Fibroblast of skin of right biceps (primary cell): Measurements from ENCODE around the gene SPRR2A.
"Not testable (repeated sequence)": the region's sequence is repeated elsewhere in the genome, so short reads cannot be mapped to it uniquely, and the experiment has no call there.

Experiments used
- DNase-seq: peaks from one replicate; pipeline ENCODE4 v3.0.0-alpha.2; 2013

The SPRR2A gene

GRCh38 chr1:153057375-153057774 lies at the start of gene SPRR2A:
TSS of gene SPRR2A (minus strand) at chr1:153057512. CDS start at chr1:153056735, 777 bp downstream.
- no peak for DNase-seq

- peak; percentile 37 for DNase-seq
Observed at GRCh38 chr1:153100245-153100644, 42.9 kb upstream of the SPRR2A start.

GRCh38 chr1:153099461-153100045 lies 42.2 kb upstream of the SPRR2A start:
- no peak for DNase-seq

DNA sequence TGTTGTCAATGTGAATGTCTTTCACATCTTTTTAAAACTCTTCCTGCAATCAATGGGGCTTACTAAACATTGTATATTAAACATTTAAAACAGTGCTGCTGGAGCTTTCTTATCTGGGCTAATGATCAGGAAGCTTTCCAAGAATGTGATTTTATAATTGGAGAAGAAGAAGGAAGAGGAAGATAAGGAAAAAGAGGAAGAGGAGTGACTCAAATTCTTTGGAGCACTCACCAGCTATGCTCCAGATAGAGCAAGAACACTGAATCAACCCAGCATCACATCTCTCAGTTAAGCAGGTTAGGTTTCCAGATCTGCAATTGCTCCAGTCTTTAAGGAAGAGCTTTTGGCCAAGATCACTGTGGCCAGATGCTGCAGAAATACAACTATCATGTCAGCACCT lies 38.5 kb upstream of the SPRR2A start:
- DNase-seq: no peak

GRCh38 chr1:153094426-153094825 lies 37.1 kb upstream of the SPRR2A start, which contains the start of gene SPRR2E:
TSS of gene SPRR2E (minus strand) at chr1:153094526. CDS start at chr1:153093751, 775 bp downstream.
- DNase-seq: no peak

DNA sequence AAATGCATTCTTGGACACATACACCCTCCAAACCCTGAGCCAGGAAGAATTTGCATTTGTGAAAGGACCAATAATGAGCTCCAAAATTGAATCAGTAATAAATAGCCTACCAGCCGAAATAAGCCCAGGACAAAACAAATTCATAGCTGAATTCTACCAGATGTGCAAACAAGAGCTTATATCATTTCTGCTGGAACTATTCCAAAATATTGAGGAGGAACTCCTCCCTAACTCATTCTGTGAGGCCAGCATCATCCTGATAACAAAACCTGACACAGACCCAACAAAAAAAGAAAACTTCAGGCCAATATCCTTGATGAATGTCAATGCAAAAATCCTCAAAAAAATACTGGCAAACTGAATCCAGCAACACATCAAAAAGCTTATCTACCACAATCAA lies 30.3 kb upstream of the SPRR2A start:
- DNase-seq: no peak

- no peak for DNase-seq
Observed at GRCh38 chr1:153081736-153082135, 24.4 kb upstream of the SPRR2A start.

DNA sequence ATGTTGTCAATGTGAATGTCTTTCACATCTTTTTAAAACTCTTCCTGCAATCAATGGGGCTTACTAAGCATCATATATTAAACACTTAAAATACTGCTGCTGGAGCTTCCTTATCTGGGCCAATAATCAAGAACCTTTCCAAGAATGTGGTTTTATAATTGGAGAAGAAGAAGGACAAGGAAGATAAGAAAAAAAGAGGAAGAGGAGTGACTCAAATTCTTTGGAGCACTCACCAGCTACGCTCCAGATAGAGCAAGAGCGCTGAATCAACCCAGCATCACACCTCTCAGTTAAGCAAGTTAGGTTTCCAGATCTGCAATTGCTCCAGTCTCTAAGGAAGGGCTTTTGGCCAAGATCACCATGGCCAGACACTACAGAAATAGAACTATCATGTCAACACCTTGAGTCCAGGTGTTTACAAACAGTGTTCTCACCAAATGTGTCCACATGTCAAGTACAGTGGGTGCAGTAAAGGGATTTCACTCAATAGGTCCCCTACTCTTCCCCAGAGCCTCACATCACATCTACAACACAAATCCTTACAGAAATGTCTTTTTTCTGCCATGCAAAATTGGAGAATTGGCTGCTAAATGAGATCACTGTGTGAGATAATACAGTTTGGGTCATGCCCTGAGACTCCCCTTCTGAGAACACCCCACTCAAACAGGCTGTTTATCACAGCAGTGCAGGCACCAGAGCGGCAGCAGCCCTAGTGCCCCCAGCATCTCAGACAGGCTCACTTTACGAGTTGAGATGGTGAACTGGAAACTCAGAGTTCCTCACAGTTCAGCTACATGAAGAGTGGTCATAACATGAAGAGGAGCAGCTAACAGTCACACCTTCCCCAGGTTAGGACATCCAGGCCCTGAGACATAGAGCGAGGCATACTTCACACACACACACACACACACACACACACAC lies 15.8 kb upstream of the SPRR2A start:
- no peak for DNase-seq

DNA sequence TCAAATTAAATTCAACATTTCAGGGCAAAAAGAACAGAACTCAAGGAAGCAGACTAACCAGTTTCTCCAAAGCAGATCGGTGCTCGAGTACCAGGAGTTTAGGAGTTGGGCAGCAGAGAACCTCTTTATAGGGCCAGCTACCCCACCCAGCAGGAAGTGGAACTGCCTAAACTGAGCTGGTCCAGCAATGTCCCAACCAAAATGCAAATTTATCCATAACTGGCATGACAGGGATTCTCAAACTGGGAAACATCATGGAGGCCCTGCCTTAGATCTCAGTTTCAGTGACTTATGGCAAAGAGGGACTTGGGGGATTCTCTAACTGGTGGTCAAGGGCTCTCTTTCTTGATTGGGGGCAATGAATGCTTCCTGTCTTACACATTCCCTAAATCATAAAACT lies 14.2 kb upstream of the SPRR2A start, which contains the start of gene SPRR2B:
SPRR2B (minus strand) TSS at position 101 of the 400 bp plus-strand sequence. CDS start 772 bp downstream, outside the sequence.
- DNase-seq: no peak

DNA sequence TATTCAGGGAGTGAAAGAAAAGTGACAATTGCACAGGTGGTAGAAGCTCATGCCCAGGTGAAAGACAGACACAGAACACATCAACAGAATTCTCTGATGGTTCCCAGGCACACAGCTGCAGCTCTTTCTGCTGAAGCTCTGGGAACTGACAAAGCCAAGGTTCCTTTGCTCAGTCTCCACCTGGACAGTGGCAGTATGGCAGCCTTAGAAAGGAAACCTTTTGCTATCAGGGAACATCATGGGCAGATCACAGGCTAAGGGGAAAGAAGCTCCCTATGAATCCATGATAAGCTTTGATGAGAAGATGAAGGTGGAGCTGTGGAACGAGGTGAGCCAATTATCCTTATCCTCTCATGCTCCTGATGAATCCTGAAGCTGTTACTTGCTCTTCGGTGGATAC lies 12.9 kb upstream of the SPRR2A start:
- DNase-seq: no peak

DNA sequence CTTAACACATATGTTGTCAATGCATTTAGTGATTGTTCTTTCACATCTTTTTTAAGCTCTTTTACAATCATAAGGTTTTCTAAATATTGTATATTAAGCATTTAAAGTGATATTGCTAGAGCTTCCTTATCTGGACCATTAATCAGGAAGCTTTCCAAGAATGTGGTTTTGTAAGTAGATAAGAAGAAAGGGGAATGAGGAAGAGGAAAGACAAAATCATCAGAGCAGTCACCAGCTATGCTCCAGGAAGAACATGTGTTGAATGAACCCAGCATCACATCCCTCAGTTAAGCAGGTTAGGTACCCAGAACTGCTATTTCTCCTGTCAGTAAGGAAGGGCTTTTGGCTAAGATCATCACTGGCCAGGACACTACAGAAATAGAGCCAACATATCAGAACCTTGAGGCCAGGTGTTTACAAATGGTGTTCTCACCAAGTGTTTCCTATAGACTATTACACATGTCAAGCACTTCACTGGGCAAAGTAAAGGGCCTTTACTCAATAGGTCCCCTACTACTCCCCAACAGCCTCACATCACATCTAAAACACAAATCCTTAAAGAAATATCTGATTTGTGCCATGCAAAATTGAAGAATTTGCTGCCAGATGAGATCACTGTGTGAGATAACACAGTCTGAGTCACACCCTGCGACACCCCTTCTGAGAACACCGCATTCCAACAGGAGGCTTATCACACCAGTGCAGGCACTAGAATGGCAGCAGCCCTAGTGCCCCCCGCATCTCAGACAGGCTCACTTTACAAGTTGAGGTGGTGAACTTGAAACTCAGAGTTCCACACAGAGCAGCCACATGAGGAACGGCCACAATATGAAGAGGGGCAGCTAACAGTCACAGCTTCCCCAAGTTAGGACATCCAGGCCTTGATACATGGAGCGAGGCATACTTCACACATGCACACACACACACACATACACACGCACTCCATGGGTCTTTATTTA lies 1.8 kb upstream of the SPRR2A start:
- DNase-seq: no peak

GRCh38 chr1:153058154-153058553 lies 842 bp upstream of the SPRR2A start:
- no peak for DNase-seq

DNA sequence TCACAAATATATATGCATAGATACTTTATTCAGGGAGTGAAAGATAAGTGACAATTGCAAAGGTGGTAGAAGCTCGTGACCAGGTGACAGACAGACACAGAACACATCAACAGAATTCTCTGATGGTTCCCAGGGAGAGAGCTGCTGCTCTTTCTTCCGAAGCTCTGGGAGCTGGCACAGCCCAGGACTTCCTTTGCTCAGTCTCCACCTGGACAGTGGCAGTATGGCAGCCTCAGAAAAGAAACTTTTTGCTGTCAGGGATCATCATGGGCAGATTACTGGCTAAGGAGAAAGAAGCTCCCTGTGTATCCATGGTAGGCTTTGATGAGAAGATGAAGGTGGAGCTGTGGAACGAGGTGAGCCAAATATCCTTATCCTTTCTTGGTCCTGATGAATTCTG lies 1.2 kb downstream of the SPRR2A start:
- not testable (repeated sequence) for DNase-seq

DNA sequence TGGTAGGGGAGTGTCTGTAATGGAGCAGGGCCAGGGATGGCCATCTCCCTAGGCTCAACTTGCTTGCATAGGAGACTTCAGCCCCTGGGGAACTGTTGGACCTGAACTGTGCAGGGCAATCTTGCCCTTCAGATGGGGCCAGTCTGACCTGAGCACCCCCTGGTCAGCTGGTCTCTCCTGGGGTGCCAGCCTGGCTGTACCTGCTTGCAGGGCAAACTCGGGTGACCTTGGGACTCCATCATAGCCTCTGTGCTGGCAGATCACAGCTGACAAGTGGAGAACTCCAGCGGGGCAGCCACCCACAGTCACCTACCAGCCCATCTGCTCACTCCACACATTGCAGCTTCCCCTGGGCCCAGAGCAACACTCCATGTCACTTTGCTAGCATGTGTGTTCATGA lies 8.1 kb downstream of the SPRR2A start:
- DNase-seq: no peak

DNA sequence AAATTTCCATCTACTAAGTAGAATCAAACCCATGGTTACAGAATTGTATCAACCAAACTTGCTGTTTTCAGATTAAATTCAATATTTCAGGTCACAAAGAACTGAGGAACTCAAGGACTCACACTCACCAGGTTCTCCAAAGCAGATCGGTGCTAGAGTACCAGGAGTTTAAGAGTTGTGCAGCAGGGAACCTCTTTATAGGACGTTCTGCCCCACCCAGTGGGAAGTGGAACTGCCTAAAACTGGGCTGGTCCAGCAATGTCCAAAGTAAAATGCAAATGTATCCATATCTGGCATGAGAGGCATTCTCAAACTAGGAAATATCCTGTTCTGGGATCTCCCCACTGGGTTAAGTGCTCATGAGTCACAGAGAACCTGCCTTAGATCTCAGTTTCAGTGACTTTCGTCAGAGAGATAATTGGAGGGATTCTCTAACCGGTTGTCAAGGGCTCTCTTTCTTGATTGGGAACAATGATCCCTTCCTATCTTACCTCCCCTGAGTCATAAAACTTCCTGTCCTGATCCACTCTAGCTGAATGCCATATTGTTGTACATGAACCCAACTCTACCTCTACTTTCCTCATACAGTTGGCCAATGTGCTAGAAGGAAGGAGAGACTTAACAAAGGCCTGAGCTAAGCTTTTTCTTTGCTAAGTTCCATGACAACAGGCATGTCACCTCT lies 16.2 kb downstream of the SPRR2A start, which contains the start of gene SPRR2D:
SPRR2D (minus strand) TSS at position 171 of the 682 bp plus-strand sequence. CDS start 774 bp downstream, outside the sequence.
- DNase-seq: no peak

DNA sequence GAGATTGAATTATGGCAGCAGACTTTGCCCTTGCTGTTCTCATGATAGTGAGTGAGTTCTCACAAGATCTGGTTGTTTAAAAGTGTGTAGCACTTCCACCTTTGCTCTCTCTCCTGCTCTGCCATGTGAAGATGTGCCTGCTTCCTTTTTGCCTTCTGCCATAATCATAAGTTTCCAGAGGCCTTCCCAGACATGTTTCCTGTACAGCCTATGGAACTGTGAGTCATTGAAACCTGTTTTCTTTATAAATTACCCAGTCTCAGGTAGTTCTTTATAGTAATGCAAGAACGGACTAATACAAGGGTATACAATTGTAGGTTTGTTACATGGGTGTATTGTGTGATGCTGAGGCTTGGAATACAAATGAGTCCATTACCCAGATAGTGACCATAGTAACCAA lies 22.1 kb downstream of the SPRR2A start:
- no peak for DNase-seq

DNA sequence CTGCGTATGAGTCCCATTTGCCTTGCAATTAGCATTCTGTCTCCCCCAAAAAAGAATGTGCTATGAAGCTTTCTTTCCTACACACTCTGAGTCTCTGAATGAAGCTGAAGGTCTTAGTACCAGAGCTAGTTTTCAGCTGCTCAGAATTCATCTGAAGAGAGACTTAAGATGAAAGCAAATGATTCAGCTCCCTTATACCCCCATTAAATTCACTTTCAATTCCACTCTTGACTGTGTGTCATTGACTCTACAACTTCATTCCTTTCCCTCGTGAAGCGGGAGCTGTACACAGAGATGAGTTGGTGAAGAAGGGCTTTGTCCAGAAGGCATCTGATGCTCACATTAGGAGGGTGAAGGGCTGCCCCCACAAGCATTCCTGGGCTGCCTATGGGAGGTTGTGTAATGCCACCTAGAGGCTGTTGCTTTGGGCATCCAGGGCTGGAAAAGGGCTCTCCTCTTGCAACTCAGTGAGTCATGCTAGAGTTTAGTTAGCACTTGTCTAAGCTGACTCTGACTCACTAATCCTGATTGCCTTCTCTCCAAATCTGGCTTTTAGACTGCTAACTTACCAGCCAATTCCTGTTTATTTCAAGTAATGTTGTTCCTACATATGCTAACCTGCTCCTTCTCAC lies 24.5 kb downstream of the SPRR2A start:
- peak; percentile 40 for DNase-seq

GRCh38 chr1:153032073-153032472 lies 25.2 kb downstream of the SPRR2A start:
- no peak for DNase-seq

DNA sequence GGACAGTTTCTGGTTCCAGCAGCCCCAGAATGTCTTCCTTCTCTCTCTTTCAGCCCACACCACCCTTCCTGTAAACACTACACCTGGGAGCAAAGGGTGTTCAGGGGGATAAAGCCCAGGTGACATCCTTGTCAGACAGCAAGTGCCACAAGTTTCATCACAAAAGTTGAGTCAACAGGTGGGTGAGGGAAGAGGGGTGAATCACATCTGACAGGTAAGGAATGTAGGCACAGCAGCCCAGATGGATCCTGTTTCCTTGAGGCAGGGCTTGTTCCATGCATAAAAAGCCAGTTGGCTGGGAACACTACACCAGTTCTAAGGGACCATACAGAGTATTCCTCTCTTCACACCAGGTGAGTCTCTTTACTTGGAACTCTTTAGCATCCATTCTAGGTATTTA lies 26.4 kb downstream of the SPRR2A start, which contains the start of gene SPRR1B:
SPRR1B (plus strand) TSS at position 309 of the 400 bp plus-strand sequence. CDS start 1,143 bp downstream, outside the sequence.
- no peak for DNase-seq

- no peak for DNase-seq
Observed at GRCh38 chr1:153028766-153029165, 28.5 kb downstream of the SPRR2A start.

DNA sequence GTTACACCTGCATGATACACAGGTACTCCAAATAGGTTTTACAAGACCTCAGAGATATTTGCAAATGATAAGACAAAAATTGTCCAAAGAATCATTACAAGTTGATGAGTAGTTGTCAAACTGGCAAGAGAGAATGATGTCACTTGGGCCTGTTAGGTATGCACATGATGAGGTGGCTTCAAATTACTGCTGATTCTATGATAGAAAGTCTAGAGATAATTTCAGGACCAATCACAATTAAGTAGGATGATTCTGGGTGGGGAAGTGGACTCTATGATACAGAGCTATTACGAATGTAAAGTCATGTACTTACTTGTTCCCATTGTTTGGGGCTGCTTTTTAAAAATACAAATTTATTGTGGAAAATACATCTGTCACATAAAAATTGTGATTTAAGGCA lies 31.5 kb downstream of the SPRR2A start:
- DNase-seq: no peak
